ENCODE data around the gene SGF29. TPM values are rescaled to one million over a fixed set of nuclear protein-coding genes. Genes with fewer than 3 reads are reported as not detected.

Gene SGF29
- total RNA-seq, 1 donor from 2014 or later = 10.6 TPM

- H3K4me2 ChIP-seq (ENCODE audit: low read length) = no peak overlapping the region
- no peak overlapping the region for H3K4me3 ChIP-seq (ENCODE audit: insufficient read depth, low read depth, low read length)
- FAIRE-seq (no peak), DNase-seq (ENCODE audit: low read depth) (no peak)
- peaks cover 31% of the 10 kb centered on the region for H4K20me1 ChIP-seq (ENCODE audit: insufficient read depth, low read length)
- H3K9me3 Mint-ChIP-seq (ENCODE audit: unreplicated experiment) = no peaks in the 10 kb centered on the region
- H3K27me3 ChIP-seq (ENCODE audit: insufficient read depth, low read length) = no peaks in the 10 kb centered on the region
- TF ChIP-seq EZH2 (IDR thresholded peaks at IDR 0.05; ENCODE audit: insufficient read depth, low read length) = no peak
- no peak for TF ChIP-seq CTCF (IDR thresholded peaks at IDR 0.05; ENCODE audit: insufficient read depth, low read depth, low read length)
- no peaks in the 10 kb centered on the region for H3K27me3 Mint-ChIP-seq (ENCODE audit: low read depth, unreplicated experiment)
- H3K36me3 Mint-ChIP-seq (ENCODE audit: low read depth, unreplicated experiment) = peaks cover 3% of the 10 kb centered on the region
- no peak overlapping the region for H3K27ac Mint-ChIP-seq (ENCODE audit: unreplicated experiment)
- no peaks in the 10 kb centered on the region for H3K9me3 ChIP-seq (ENCODE audit: insufficient read depth, low read depth, low read length)
- no peak overlapping the region for H2AFZ ChIP-seq (ENCODE audit: low read depth, low read length)
- no peaks in the 10 kb centered on the region for H3K36me3 ChIP-seq (ENCODE audit: insufficient read depth, low read length)
- H3K4me3 Mint-ChIP-seq (ENCODE audit: unreplicated experiment) = no peak overlapping the region
- peaks cover 2% of the 10 kb centered on the region for H3K79me2 ChIP-seq (ENCODE audit: insufficient read depth, low read length)
- no peak overlapping the region for H3K9ac ChIP-seq (ENCODE audit: low read length)
- H3K4me1 Mint-ChIP-seq (ENCODE audit: low read depth, unreplicated experiment) = peaks cover 12% of the 10 kb centered on the region
- no peaks in the 10 kb centered on the region for H3K4me1 ChIP-seq (ENCODE audit: insufficient read depth, low read length)
- H3K27ac ChIP-seq (ENCODE audit: low read depth, low read length) = no peak overlapping the region
Measured at GRCh38 chr16:28574925-28575324, 21.2 kb downstream of the SGF29 start.

DNA sequence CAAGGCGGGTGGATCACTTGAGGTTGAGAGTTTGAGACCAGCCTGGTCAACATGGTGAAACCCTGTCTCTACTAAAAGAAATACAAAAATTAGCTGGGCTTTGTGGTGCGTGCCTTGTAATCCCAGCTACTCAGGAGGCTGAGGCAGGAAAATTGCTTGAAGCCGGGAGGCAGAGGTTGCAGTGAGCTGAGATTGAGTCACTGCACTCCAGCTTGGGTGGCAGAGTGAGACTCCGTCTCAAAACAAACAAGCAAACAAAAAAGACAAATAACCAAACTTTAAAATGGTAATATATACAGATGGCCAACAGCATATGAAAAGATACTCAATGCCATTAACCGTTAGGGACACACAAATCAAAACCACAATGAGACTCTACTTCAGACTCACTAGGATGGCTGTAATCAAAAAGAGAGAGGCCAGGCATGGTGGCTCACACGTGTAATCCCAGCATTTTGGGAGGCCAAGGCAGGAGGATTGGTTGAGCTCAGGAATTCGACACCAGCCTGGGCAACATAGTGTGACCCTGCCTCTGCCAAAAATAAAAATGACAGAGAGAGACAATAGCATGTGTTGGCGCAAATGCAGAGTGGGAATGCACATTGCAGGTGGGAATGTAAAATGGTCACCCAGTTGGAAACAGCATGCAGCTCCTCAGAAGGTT lies 21.9 kb downstream of the SGF29 start:
- H3K4me2 ChIP-seq (ENCODE audit: low read length) = no peak overlapping the region
- no peak overlapping the region for H2AFZ ChIP-seq (ENCODE audit: low read depth, low read length)
- Mint-ChIP-seq H3K27ac (ENCODE audit: unreplicated experiment) (no peak overlapping the region), H3K9me3 (ENCODE audit: unreplicated experiment) (no peaks in the 10 kb centered on the region), H3K27me3 (ENCODE audit: low read depth, unreplicated experiment) (no peaks in the 10 kb centered on the region), H3K4me3 (ENCODE audit: unreplicated experiment) (peak overlapping the region; percentile 6), H3K36me3 (ENCODE audit: low read depth, unreplicated experiment) (peaks cover 3% of the 10 kb centered on the region), H3K4me1 (ENCODE audit: low read depth, unreplicated experiment) (peaks cover 12% of the 10 kb centered on the region)
- H3K4me1 ChIP-seq (ENCODE audit: insufficient read depth, low read length) = no peaks in the 10 kb centered on the region
- FAIRE-seq = no peak
- H3K9ac ChIP-seq (ENCODE audit: low read length) = no peak overlapping the region
- no peaks in the 10 kb centered on the region for H3K27me3 ChIP-seq (ENCODE audit: insufficient read depth, low read length)
- no peak for TF ChIP-seq CTCF (IDR thresholded peaks at IDR 0.05; ENCODE audit: insufficient read depth, low read depth, low read length)
- no peak for TF ChIP-seq EZH2 (IDR thresholded peaks at IDR 0.05; ENCODE audit: insufficient read depth, low read length)
- peaks cover 2% of the 10 kb centered on the region for H3K79me2 ChIP-seq (ENCODE audit: insufficient read depth, low read length)
- no peaks in the 10 kb centered on the region for H3K36me3 ChIP-seq (ENCODE audit: insufficient read depth, low read length)
- DNase-seq (ENCODE audit: low read depth) = no peak
- H3K4me3 ChIP-seq (ENCODE audit: insufficient read depth, low read depth, low read length) = no peak overlapping the region
- H3K27ac ChIP-seq (ENCODE audit: low read depth, low read length) = no peak overlapping the region
- H3K9me3 ChIP-seq (ENCODE audit: insufficient read depth, low read depth, low read length) = no peaks in the 10 kb centered on the region
- H4K20me1 ChIP-seq (ENCODE audit: insufficient read depth, low read length) = peaks cover 31% of the 10 kb centered on the region

DNA sequence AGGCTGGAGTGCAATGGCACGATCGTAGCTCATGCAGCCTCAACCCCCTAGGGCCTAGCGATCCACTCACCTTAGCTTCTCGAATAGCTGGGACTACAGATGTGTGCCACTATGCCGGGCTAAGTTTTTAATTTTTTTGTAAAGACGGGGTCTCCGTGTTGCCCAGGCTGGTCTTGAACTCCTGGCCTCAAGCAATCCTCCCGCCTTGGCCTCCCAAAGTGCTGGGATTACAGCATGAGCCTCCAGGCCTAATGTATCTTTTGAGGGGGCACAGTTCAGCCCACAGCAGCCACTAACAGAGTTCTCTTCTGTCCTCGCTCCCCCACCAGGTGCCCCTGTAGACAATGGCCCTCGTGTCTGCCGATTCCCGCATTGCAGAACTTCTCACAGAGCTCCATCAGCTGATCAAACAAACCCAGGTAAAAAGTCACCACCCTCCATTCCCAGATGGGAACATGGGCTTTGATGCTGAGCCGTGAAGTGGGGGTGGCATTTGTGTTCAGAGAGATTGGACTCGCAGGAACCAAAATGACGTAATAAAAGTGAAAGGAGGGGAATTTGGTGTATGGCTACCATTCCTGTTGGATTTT lies 27.1 kb downstream of the SGF29 start:
- Mint-ChIP-seq H3K4me3 (ENCODE audit: unreplicated experiment) (no peak overlapping the region), H3K36me3 (ENCODE audit: low read depth, unreplicated experiment) (peaks cover 28% of the 10 kb centered on the region), H3K4me1 (ENCODE audit: low read depth, unreplicated experiment) (peaks cover 1% of the 10 kb centered on the region), H3K27me3 (ENCODE audit: low read depth, unreplicated experiment) (no peaks in the 10 kb centered on the region), H3K27ac (ENCODE audit: unreplicated experiment) (no peak overlapping the region), H3K9me3 (ENCODE audit: unreplicated experiment) (no peaks in the 10 kb centered on the region)
- FAIRE-seq (no peak), DNase-seq (ENCODE audit: low read depth) (no peak)
- H3K4me3 ChIP-seq (ENCODE audit: insufficient read depth, low read depth, low read length) = no peak overlapping the region
- no peaks in the 10 kb centered on the region for H3K9me3 ChIP-seq (ENCODE audit: insufficient read depth, low read depth, low read length)
- H2AFZ ChIP-seq (ENCODE audit: low read depth, low read length) = no peak overlapping the region
- no peak overlapping the region for H3K9ac ChIP-seq (ENCODE audit: low read length)
- no peaks in the 10 kb centered on the region for H3K27me3 ChIP-seq (ENCODE audit: insufficient read depth, low read length)
- peaks cover 1% of the 10 kb centered on the region for H4K20me1 ChIP-seq (ENCODE audit: insufficient read depth, low read length)
- no peak overlapping the region for H3K27ac ChIP-seq (ENCODE audit: low read depth, low read length)
- no peaks in the 10 kb centered on the region for H3K79me2 ChIP-seq (ENCODE audit: insufficient read depth, low read length)
- no peak overlapping the region for H3K4me2 ChIP-seq (ENCODE audit: low read length)
- TF ChIP-seq EZH2 (IDR thresholded peaks at IDR 0.05; ENCODE audit: insufficient read depth, low read length) (no peak), CTCF (IDR thresholded peaks at IDR 0.05; ENCODE audit: insufficient read depth, low read depth, low read length) (no peak)
- no peaks in the 10 kb centered on the region for H3K36me3 ChIP-seq (ENCODE audit: insufficient read depth, low read length)
- H3K4me1 ChIP-seq (ENCODE audit: insufficient read depth, low read length) = no peaks in the 10 kb centered on the region
